Spleen (tissue), 11 donors: ENCODE measurements around the gene FITM2. TPM values are rescaled to one million over a fixed set of nuclear protein-coding genes. Genes with fewer than 3 reads are reported as not detected.
"Not testable (repeated sequence)": the region's sequence is repeated elsewhere in the genome, so short reads cannot be mapped to it uniquely, and the experiment has no call there.

Source experiments
- DNase-seq: peaks from one replicate; pipeline ENCODE4 v3.0.0-alpha.2; 2020
- H3K27ac ChIP-seq, 8 donors: fragments of 200-600 bp; sonication (generic) in 7 of 8; 1 replicate in 4 of 8; 2 replicates in 4 of 8; pipeline versions ENCODE4 v1.5.0 to v1.8.0; 2016 to 2021; ENCODE audit warnings: inconsistent platforms in 4 of 8, mild to moderate bottlenecking in 4 of 8, moderate library complexity in 1 of 8
- H3K27me3 ChIP-seq, 7 donors: fragments of 200-600 bp; sonication (generic) in 6 of 7; replicated peaks in 1 of 7; 1 replicate in 4 of 7; 2 replicates in 3 of 7; pipeline versions ENCODE4 v1.5.0 to v1.8.0; 2016 to 2021; ENCODE audit warnings: inconsistent platforms in 3 of 7, mild to moderate bottlenecking in 1 of 7
- H3K36me3 ChIP-seq, 6 donors: fragments of 200-600 bp; sonication (generic) in 5 of 6; 1 replicate in 4 of 6; 2 replicates in 2 of 6; pipeline versions ENCODE4 v1.5.0 to v1.8.0; 2016 to 2021; ENCODE audit warnings: inconsistent platforms in 2 of 6
- H3K4me1 ChIP-seq, 6 donors: fragments of 200-600 bp; sonication (generic) in 5 of 6; 1 replicate in 3 of 6; 2 replicates in 3 of 6; pipeline versions ENCODE4 v1.5.0 to v1.8.0; 2016 to 2021; ENCODE audit warnings: inconsistent platforms in 3 of 6
- H3K4me3 ChIP-seq, 8 donors: fragments of 200-600 bp; sonication (generic) in 7 of 8; 1 replicate in 4 of 8; 2 replicates in 4 of 8; pipeline versions ENCODE4 v1.5.0 to v1.8.0; 2016 to 2021; ENCODE audit warnings: inconsistent platforms in 4 of 8, mild to moderate bottlenecking in 4 of 8, moderate library complexity in 2 of 8
- H3K9me3 ChIP-seq, 8 donors: fragments of 200-600 bp; sonication (generic) in 7 of 8; 1 replicate in 4 of 8; 2 replicates in 4 of 8; pipeline versions ENCODE4 v1.5.0 to v1.8.0; 2016 to 2021; ENCODE audit warnings: inconsistent platforms in 4 of 8
- CTCF ChIP-seq, 11 experiments: fragments of 200-600 bp in 7 of 11; fragments of 450-650 bp in 4 of 11; sonication (generic) in 4 of 11; IDR thresholded peaks in 8 of 11; conservative IDR thresholded peaks in 3 of 11; 1 replicate in 7 of 11; 2 replicates in 4 of 11; pipeline versions ENCODE4 v1.4.0 to v1.8.0; 2016 to 2021; ENCODE audit warnings: antibody characterized with exemption in 11 of 11, inconsistent platforms in 4 of 11, mild to moderate bottlenecking in 1 of 11
- POLR2A ChIP-seq, 3 donors: fragments of 450-650 bp; IDR thresholded peaks; one replicate each; pipeline ENCODE4 v1.5.1; 2017; ENCODE audit warnings: antibody characterized with exemption in 3 of 3, mild to moderate bottlenecking in 1 of 3
- POLR2AphosphoS5 ChIP-seq, 3 donors: sonication (generic); formaldehyde crosslinking; IDR thresholded peaks; one replicate each; pipeline ENCODE4 v1.5.1; 2017; ENCODE audit warnings: antibody characterized with exemption in 3 of 3
- WGBS, 5 donors: extraction: QIAGEN DNeasy Blood & Tissue Kit in 3 of 5; methylation state at CpG; one replicate each; pipeline versions ENCODE4 v1.1.5 to v1.1.7; 2013 to 2018; 5-methylcytosine and 5-hydroxymethylcytosine counted together
- intact Hi-C: fragments of 100-400 bp; cut with DNase I; formaldehyde crosslinking; loops from one replicate; pipeline ENCODE4 v1.15.0; 2023; ENCODE audit warnings: low total_unique reads
- polyA plus RNA-seq, 3 donors: library from polyadenylated mRNA; stranded (reverse); fragments of 200-250 nt; gene quantifications; one replicate each; pipeline ENCODE4 v1.2.1, GENCODE V29; 2013
- total RNA-seq, 7 donors: library from RNA; depleted of rRNA in 3 of 7; stranded (reverse); fragments of >200 nt in 3 of 7; fragmentation: NEBNext Ultra II Directional in 4 of 7; extraction: Animal tissue kit (Norgen Biotek cat#: 25700) in 4 of 7; gene quantifications; one replicate each; pipeline versions ENCODE4 v1.1.0 to v1.2.1, GENCODE V29; 2016 to 2021
- donor health status: healthy with polysubstance abuse.
- donor health status: DM: no; HTN: no; CAD: no; lungs with moderate emphysema.
- donor health status: DM: no; HTN: no; CAD: no.
- donor health status: Bipolar disorder and iron deficiency.
- donor health status: healthy.
- donor health status: DM: no; HTN: no; CAD: no.
- donor health status: DM: yes; HTN: yes; CAD: no.

The FITM2 gene
- total and polyA plus RNA-seq, 10 donors, result 1.0 to 5.7 (median 4.7) TPM

GRCh38 chr20:44331201-44331600 is 20.2 kb upstream of the FITM2 start:
- no peak for DNase-seq
- no peak overlapping the region for H3K4me3 ChIP-seq
- no peaks in the 10 kb centered on the region for H3K36me3 ChIP-seq
- TF ChIP-seq POLR2A (IDR thresholded peaks at IDR 0.05) (no peak), CTCF (IDR thresholded peaks at IDR 0.05 in 8 of 11, conservative IDR thresholded peaks at IDR 0.05 in 3 of 11) (no peak), POLR2AphosphoS5 (IDR thresholded peaks at IDR 0.05) (no peak)
- WGBS, 5 donors, result 87 to 96% (median 89%) methylated on average over 2 of the region's 2 CpGs
- H3K9me3 ChIP-seq, result no peaks in the 10 kb centered on the region
- peaks cover 0 to 55% (median 6%) of the 10 kb centered on the region in 7 donors for H3K27me3 ChIP-seq
- H3K4me1 ChIP-seq, result peaks cover 0 to 10% (median 7%) of the 10 kb centered on the region in 6 donors
- H3K27ac ChIP-seq, result no peak overlapping the region
- intact Hi-C loops, result no loop called here

GRCh38 chr20:44328428-44328827 is 17.4 kb upstream of the FITM2 start:
- intact Hi-C loops, result no loop called here
- H3K4me1 ChIP-seq, result peaks cover 0 to 11% (median 7%) of the 10 kb centered on the region in 6 donors
- H3K4me3 ChIP-seq, result no peak overlapping the region
- H3K36me3 ChIP-seq, result no peaks in the 10 kb centered on the region
- H3K9me3 ChIP-seq, result no peaks in the 10 kb centered on the region
- no peak overlapping the region for H3K27ac ChIP-seq
- peaks cover 0 to 45% (median 6%) of the 10 kb centered on the region in 7 donors for H3K27me3 ChIP-seq
- DNase-seq, result no peak
- WGBS, 5 donors, result 80 to 93% (median 90%) methylated on average over 4 of the region's 4 CpGs
- no peak for TF ChIP-seq POLR2AphosphoS5 (IDR thresholded peaks at IDR 0.05)
- no peak for TF ChIP-seq POLR2A (IDR thresholded peaks at IDR 0.05)
- TF ChIP-seq CTCF (IDR thresholded peaks at IDR 0.05 in 8 of 11, conservative IDR thresholded peaks at IDR 0.05 in 3 of 11), result no peak

GRCh38 chr20:44327748-44328147 is 16.7 kb upstream of the FITM2 start:
- 88 to 94% (median 90%) methylated on average over 7 of the region's 7 CpGs for WGBS, 5 donors
- H3K27me3 ChIP-seq, result peaks cover 0 to 45% (median 6%) of the 10 kb centered on the region in 7 donors
- peaks cover 0 to 11% (median 7%) of the 10 kb centered on the region in 6 donors for H3K4me1 ChIP-seq
- intact Hi-C loops, H3K27ac ChIP-seq, DNase-seq, H3K36me3 ChIP-seq, H3K4me3 ChIP-seq, H3K9me3 ChIP-seq: not testable (repeated sequence)

- 12 to 14% (median 13%) methylated on average over 37 to 50 of the region's 50 CpGs for WGBS, 5 donors
- Histone ChIP-seq H3K27me3 (peaks cover 0 to 39% (median 6%) of the 10 kb centered on the region in 7 donors), H3K4me1 (peaks cover 0 to 11% (median 7%) of the 10 kb centered on the region in 6 donors), H3K4me3 (peak overlapping the region in 6 of 8 donors; percentile 14 to 63 (median 26)), H3K9me3 (no peaks in the 10 kb centered on the region), H3K36me3 (no peaks in the 10 kb centered on the region), H3K27ac (no peak overlapping the region)
- TF ChIP-seq POLR2A (IDR thresholded peaks at IDR 0.05), result no peak
- no peak for TF ChIP-seq CTCF (IDR thresholded peaks at IDR 0.05 in 8 of 11, conservative IDR thresholded peaks at IDR 0.05 in 3 of 11)
- TF ChIP-seq POLR2AphosphoS5 (IDR thresholded peaks at IDR 0.05), result no peak
- intact Hi-C loops, result no loop called here
- no peak for DNase-seq
Measured at GRCh38 chr20:44326391-44327159, 15.6 kb upstream of the FITM2 start.
